ENCODE measurements around the gene FRG1.
"Not testable (repeated sequence)": the region's sequence is repeated elsewhere in the genome, so short reads cannot be mapped to it uniquely, and the experiment has no call there.

DNA sequence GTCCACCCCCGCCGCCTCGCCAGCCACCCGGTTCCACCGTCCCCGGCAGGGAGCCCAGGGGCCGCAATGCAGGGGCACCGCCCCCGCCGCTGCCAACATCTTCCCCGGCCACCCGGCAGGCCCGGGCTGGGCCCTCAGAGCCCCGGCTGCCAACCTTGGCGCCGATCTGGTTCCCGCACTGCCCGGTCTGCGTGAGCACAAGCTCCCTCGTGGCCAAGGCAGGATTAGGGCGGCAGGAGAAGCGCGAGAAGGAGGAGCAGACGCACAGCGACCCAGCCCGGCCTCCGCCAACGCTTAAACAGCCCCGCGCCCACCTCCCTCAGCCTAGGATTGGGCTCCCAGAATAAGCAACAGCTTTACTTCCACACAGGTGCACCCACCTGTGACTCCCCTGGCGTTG, 44.0 kb downstream of the FRG1 start:
- not testable (repeated sequence) for TF ChIP-seq CTCF, POLR2A (IDR thresholded peaks at IDR 0.05)

Measured in Peyer's patch (tissue), 4 donors.